IMR-90 (cell line): ENCODE measurements around the gene RAI2. TPM values are rescaled to one million over a fixed set of nuclear protein-coding genes. Genes with fewer than 3 reads are reported as not detected.

Source experiments
- ATAC-seq: fragments of 200-7000 bp; cut with Tn5 transposase; 2 replicates; pipeline ENCODE4 v1.9.1; 2020; ENCODE audit warnings: low read depth, mild to moderate bottlenecking, moderate library complexity
- BruUV-seq: library from RNA; stranded (reverse); fragments of 400-500 nt; replicated peaks from 2 replicates; lab custom pipeline; 2021; lab: Mats Ljungman, UMichigan
- CTCF ChIA-PET: fragments of 300-600 bp; formaldehyde crosslinking; extraction: SDS; loops from one replicate; lab custom pipeline; 2021; ENCODE audit warnings: antibody characterized with exemption; lab: Yijun Ruan, JAX
- POLR2A ChIA-PET: fragments of 300-600 bp; sonication (Branson Sonifier 250); formaldehyde crosslinking; loops from one replicate; lab custom pipeline; 2022; ENCODE audit warnings: antibody characterized with exemption; ENCODE audit not compliant: unreplicated experiment; lab: Charles Lee
- DNase-seq: peaks from one replicate; pipeline ENCODE4 v3.0.0; 2013
- H2AFZ ChIP-seq: replicated peaks from 2 replicates; pipeline ENCODE3; 2013; ENCODE audit warnings: low read length, mild to moderate bottlenecking; ENCODE audit not compliant: poor library complexity
- H2AK5ac ChIP-seq: 2 replicates; pipeline ENCODE4 v1.6.1; 2013; ENCODE audit warnings: low read depth, low read length, inconsistent platforms
- H2AK9ac ChIP-seq: replicated peaks from 2 replicates; pipeline ENCODE3; 2013; ENCODE audit warnings: mild to moderate bottlenecking, low read depth, low read length, moderate library complexity; ENCODE audit not compliant: poor library complexity
- H2BK120ac ChIP-seq: 2 replicates; pipeline ENCODE4 v1.6.1; 2013; ENCODE audit warnings: low read depth, low read length, inconsistent platforms
- H2BK15ac ChIP-seq: 3 replicates; pipeline ENCODE4 v1.6.1; 2013; ENCODE audit warnings: low read depth, low read length, inconsistent platforms
- H2BK20ac ChIP-seq: 2 replicates; pipeline ENCODE4 v1.6.1; 2013; ENCODE audit warnings: low read depth, mild to moderate bottlenecking, inconsistent platforms, low read length, moderate library complexity
- H2BK5ac ChIP-seq: 2 replicates; pipeline ENCODE4 v1.6.1; 2013; ENCODE audit warnings: mild to moderate bottlenecking, low read depth, low read length, inconsistent platforms; ENCODE audit not compliant: poor library complexity, severe bottlenecking
- H3K14ac ChIP-seq: replicated peaks from 2 replicates; pipeline ENCODE4 v1.6.1; 2013; ENCODE audit warnings: low read depth, low read length, inconsistent platforms
- H3K18ac ChIP-seq: 2 replicates; pipeline ENCODE4 v1.6.1; 2013; ENCODE audit warnings: low read depth, low read length, control low read depth
- H3K23ac ChIP-seq: 2 replicates; pipeline ENCODE4 v1.6.1; 2013; ENCODE audit warnings: low read depth, low read length, inconsistent platforms
- H3K27ac ChIP-seq: 2 replicates; pipeline ENCODE4 v1.5.1; 2013; ENCODE audit warnings: mild to moderate bottlenecking, control low read depth, low read length; ENCODE audit not compliant: insufficient read depth
- H3K27me3 ChIP-seq: 2 replicates; pipeline ENCODE4 v1.6.1; 2013; ENCODE audit warnings: low read length; ENCODE audit not compliant: control insufficient read depth, insufficient read depth
- H3K36me3 ChIP-seq: 2 replicates; pipeline ENCODE4 v1.6.1; 2013; ENCODE audit warnings: low read length, mixed read lengths; ENCODE audit not compliant: control insufficient read depth, insufficient read depth
- H3K4ac ChIP-seq: 2 replicates; pipeline ENCODE4 v1.6.1; 2013; ENCODE audit warnings: low read depth, low read length, inconsistent platforms
- H3K4me1 ChIP-seq: 2 replicates; pipeline ENCODE4 v1.6.1; 2013; ENCODE audit warnings: low read length, mixed read lengths; ENCODE audit not compliant: control insufficient read depth, insufficient read depth
- H3K4me2 ChIP-seq: 2 replicates; pipeline ENCODE4 v1.6.1; 2013; ENCODE audit warnings: low read depth, mild to moderate bottlenecking, control low read depth, low read length, moderate library complexity
- H3K4me3 ChIP-seq: 2 replicates; pipeline ENCODE4 v1.5.1; 2013; ENCODE audit warnings: low read depth, mild to moderate bottlenecking, control low read depth, low read length, moderate library complexity; ENCODE audit not compliant: insufficient read depth
- H3K56ac ChIP-seq: 2 replicates; pipeline ENCODE4 v1.6.1; 2013; ENCODE audit warnings: low read length, inconsistent platforms; ENCODE audit not compliant: insufficient read depth; ENCODE audit errors: extremely low read depth
- H3K79me1 ChIP-seq, 2 experiments: 2 replicates each; pipeline ENCODE4 v1.6.1; 2013; ENCODE audit warnings: low read length in 2 of 2, inconsistent platforms in 1 of 2, low read depth in 1 of 2
- H3K9ac ChIP-seq: 2 replicates; pipeline ENCODE4 v1.6.1; 2013; ENCODE audit warnings: low read depth, low read length, control low read depth
- H3K9me1 ChIP-seq: 2 replicates; pipeline ENCODE4 v1.6.1; 2013; ENCODE audit warnings: low read length, inconsistent platforms; ENCODE audit not compliant: insufficient read depth
- H3K9me3 ChIP-seq: 2 replicates; pipeline ENCODE4 v1.6.1; 2013; ENCODE audit warnings: low read length; ENCODE audit not compliant: control insufficient read depth, insufficient read depth
- H4K20me1 ChIP-seq: 2 replicates; pipeline ENCODE4 v1.6.1; 2013; ENCODE audit warnings: low read length, inconsistent platforms; ENCODE audit not compliant: insufficient read depth
- H4K5ac ChIP-seq: 2 replicates; pipeline ENCODE4 v1.6.1; 2013; ENCODE audit warnings: mild to moderate bottlenecking, low read depth, low read length, control low read depth
- H4K8ac ChIP-seq, 2 experiments: 2 replicates each; pipeline ENCODE4 v1.6.1; 2013; ENCODE audit warnings: low read depth in 2 of 2, low read length in 2 of 2, control low read depth in 1 of 2, inconsistent platforms in 1 of 2
- H4K91ac ChIP-seq: 2 replicates; pipeline ENCODE4 v1.6.1; 2013; ENCODE audit warnings: low read depth, low read length, inconsistent platforms; ENCODE audit not compliant: insufficient read depth
- BHLHE40 ChIP-seq: fragments of 150-350 bp; IDR thresholded peaks from 2 replicates; pipeline ENCODE4 v1.6.1; 2016; ENCODE audit warnings: mild to moderate bottlenecking, low read depth, low read length
- CEBPB ChIP-seq: IDR thresholded peaks from 2 replicates; pipeline ENCODE4 v1.6.1; 2012; ENCODE audit warnings: low read depth, low read length, improper control_type of control experiment
- CHD1 ChIP-seq: IDR thresholded peaks from 2 replicates; pipeline ENCODE4 v1.6.1; 2012; ENCODE audit warnings: low read depth, low read length, improper control_type of control experiment
- ELK1 ChIP-seq: fragments of 150-350 bp; IDR thresholded peaks from 2 replicates; pipeline ENCODE4 v1.6.1; 2016; ENCODE audit warnings: low read depth, mild to moderate bottlenecking, low read length, moderate library complexity, borderline replicate concordance
- MAFK ChIP-seq: IDR thresholded peaks from 2 replicates; pipeline ENCODE4 v1.6.1; 2012; ENCODE audit warnings: low read depth, low read length, improper control_type of control experiment
- MAZ ChIP-seq: IDR thresholded peaks from 2 replicates; pipeline ENCODE4 v1.6.1; 2012; ENCODE audit warnings: low read depth, mild to moderate bottlenecking, low read length, improper control_type of control experiment, moderate library complexity, borderline replicate concordance
- MXI1 ChIP-seq: IDR thresholded peaks from 2 replicates; pipeline ENCODE4 v1.6.1; 2012; ENCODE audit warnings: low read depth, mild to moderate bottlenecking, low read length, moderate library complexity, borderline replicate concordance
- NFE2L2 ChIP-seq: fragments of 150-350 bp; IDR thresholded peaks from 2 replicates; pipeline ENCODE4 v1.6.1; 2016; ENCODE audit warnings: low read depth, mild to moderate bottlenecking, low read length
- POLR2A ChIP-seq: IDR thresholded peaks from 2 replicates; pipeline ENCODE4 v1.6.1; 2012; ENCODE audit warnings: mild to moderate bottlenecking, low read depth, low read length
- RAD21 ChIP-seq: IDR thresholded peaks from 2 replicates; pipeline ENCODE4 v1.6.1; 2012; ENCODE audit warnings: low read length, improper control_type of control experiment
- RCOR1 ChIP-seq: IDR thresholded peaks from 2 replicates; pipeline ENCODE4 v1.6.1; 2012; ENCODE audit warnings: mild to moderate bottlenecking, low read length, improper control_type of control experiment; ENCODE audit not compliant: insufficient replicate concordance
- RFX5 ChIP-seq: IDR thresholded peaks from 2 replicates; pipeline ENCODE4 v1.8.0; 2012; ENCODE audit warnings: low read depth, mild to moderate bottlenecking, low read length, moderate library complexity
- SMC3 ChIP-seq: fragments of 150-350 bp; IDR thresholded peaks from 2 replicates; pipeline ENCODE4 v1.6.1; 2016; ENCODE audit warnings: low read depth, mild to moderate bottlenecking, antibody characterized with exemption, low read length, moderate library complexity
- USF2 ChIP-seq: fragments of 150-350 bp; IDR thresholded peaks from 2 replicates; pipeline ENCODE4 v1.6.1; 2017; ENCODE audit warnings: mild to moderate bottlenecking, antibody characterized with exemption, low read length, low read depth
- WGBS, 2 experiments: methylation state at CpG; one replicate each; pipeline versions ENCODE4 v1.1.5 to v1.1.7; 2013; ENCODE audit warnings: missing lambda C conversion rate in 2 of 2; ENCODE audit not compliant: insufficient read length in 1 of 2; ENCODE audit errors: extremely low coverage in 2 of 2; 5-methylcytosine and 5-hydroxymethylcytosine counted together
- dilution Hi-C: fragments of 300-500 bp; cut with HindIII; formaldehyde crosslinking; loops from one replicate; pipeline ENCODE4 v1.14.3; 2018; ENCODE audit warnings: low sequenced_read_pairs; ENCODE audit not compliant: unreplicated experiment
- in situ Hi-C: fragments of 300-500 bp; cut with MboI; formaldehyde crosslinking; loops from 3 replicates; pipeline ENCODE4 v1.14.3; 2019; ENCODE audit warnings: low sequenced_read_pairs, inconsistent platforms, mixed read lengths
- intact Hi-C: fragments of 100-400 bp; cut with micrococcal nuclease; formaldehyde crosslinking; loops from 2 replicates; pipeline ENCODE4 v1.10.0; 2022
- polyA plus RNA-seq, 3 experiments: library from polyadenylated mRNA; depleted of rRNA; stranded (reverse); fragments of >200 nt; gene quantifications; 2 replicates each; pipeline ENCODE4 v1.2.3, GENCODE V29; 2012; ENCODE audit warnings: low replicate concordance in 1 of 3
- total RNA-seq: library from RNA; depleted of rRNA; stranded (reverse); fragments of >200 nt; gene quantifications from 2 replicates; pipeline ENCODE4 v1.2.3, GENCODE V29; 2012
- TF ChIP-seq, protein P1 (sequence below): conservative IDR thresholded peaks from 2 replicates; pipeline ENCODE4 v1.5.1; 2012; ENCODE audit warnings: mild to moderate bottlenecking, low read depth, low read length, improper control_type of control experiment

RAI2 gene
- total and polyA plus RNA-seq, 2 of the 4 experiments (the other 2 are of a cell fraction), result 0.07 TPM; not detected in 1

DNA sequence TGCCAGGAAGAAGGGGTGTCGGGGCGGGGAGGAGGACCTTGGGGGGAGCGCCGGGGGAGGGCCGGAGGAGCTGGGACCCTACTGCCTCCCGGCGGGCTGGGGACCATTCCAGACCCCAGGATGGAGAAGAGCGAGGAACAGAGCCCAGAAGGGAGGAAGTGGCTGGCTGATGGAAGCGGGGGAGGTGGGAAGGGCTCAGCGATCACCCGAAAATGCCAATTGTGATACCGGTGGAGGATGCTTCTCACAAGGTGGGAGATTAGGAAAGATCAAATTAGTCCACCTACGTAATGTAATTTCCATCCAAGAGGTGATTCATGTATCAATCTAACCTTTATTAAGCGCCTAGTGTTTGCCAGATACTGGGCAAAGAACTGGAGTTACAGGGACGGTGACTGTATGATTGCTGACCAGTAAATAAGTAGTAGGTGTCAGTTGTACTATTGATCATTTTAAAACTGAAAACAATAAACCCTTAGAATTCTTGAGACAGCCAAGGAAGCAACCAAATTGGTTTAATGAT, 452 bp upstream of the RAI2 start:
- Histone ChIP-seq H3K4me1 (no peaks in the 10 kb centered on the region), H3K36me3 (no peaks in the 10 kb centered on the region), H2AFZ (no peak overlapping the region), H3K4me2 (no peak overlapping the region), H2AK5ac (no peak overlapping the region), H2BK15ac (no peak overlapping the region), H3K9me3 (no peaks in the 10 kb centered on the region), H3K9me1 (no peaks in the 10 kb centered on the region), H4K20me1 (no peaks in the 10 kb centered on the region), H2BK20ac (no peak overlapping the region), H4K8ac (no peak overlapping the region), H3K18ac (no peak overlapping the region), H2AK9ac (no peak overlapping the region), H3K14ac (no peak overlapping the region), H3K4me3 (no peak overlapping the region), H3K79me1 (no peaks in the 10 kb centered on the region), H2BK120ac (no peak overlapping the region), H3K27me3 (peaks cover 39% of the 10 kb centered on the region), H3K27ac (no peak overlapping the region), H3K4ac (no peak overlapping the region), H4K91ac (no peak overlapping the region), H3K9ac (no peak overlapping the region), H4K5ac (no peak overlapping the region), H3K56ac (no peak overlapping the region), H3K23ac (no peak overlapping the region), H2BK5ac (no peak overlapping the region)
- WGBS, 2 experiments, result 28% methylated on average over 6 of the region's 15 CpGs; no CpG with 5 or more reads in 1 of the 2 experiments
- intact Hi-C loops, result no loop called here
- dilution Hi-C loops, result no loop called here
- TF ChIP-seq ELK1, result no peak
- no peak for TF ChIP-seq MAZ
- TF ChIP-seq BHLHE40, result no peak
- TF ChIP-seq CEBPB, result no peak
- no peak for TF ChIP-seq USF2
- TF ChIP-seq SMC3, result no peak
- TF ChIP-seq NFE2L2, result no peak
- no peak for TF ChIP-seq POLR2A
- TF ChIP-seq RAD21, result no peak
- TF ChIP-seq CHD1, result no peak
- TF ChIP-seq RFX5, result no peak
- TF ChIP-seq MXI1, result no peak
- TF ChIP-seq, protein P1, sequence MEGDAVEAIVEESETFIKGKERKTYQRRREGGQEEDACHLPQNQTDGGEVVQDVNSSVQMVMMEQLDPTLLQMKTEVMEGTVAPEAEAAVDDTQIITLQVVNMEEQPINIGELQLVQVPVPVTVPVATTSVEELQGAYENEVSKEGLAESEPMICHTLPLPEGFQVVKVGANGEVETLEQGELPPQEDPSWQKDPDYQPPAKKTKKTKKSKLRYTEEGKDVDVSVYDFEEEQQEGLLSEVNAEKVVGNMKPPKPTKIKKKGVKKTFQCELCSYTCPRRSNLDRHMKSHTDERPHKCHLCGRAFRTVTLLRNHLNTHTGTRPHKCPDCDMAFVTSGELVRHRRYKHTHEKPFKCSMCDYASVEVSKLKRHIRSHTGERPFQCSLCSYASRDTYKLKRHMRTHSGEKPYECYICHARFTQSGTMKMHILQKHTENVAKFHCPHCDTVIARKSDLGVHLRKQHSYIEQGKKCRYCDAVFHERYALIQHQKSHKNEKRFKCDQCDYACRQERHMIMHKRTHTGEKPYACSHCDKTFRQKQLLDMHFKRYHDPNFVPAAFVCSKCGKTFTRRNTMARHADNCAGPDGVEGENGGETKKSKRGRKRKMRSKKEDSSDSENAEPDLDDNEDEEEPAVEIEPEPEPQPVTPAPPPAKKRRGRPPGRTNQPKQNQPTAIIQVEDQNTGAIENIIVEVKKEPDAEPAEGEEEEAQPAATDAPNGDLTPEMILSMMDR, result no peak
- no peak for TF ChIP-seq MAFK
- TF ChIP-seq RCOR1, result no peak
- BruUV-seq, result no TSS peak
- CTCF ChIA-PET, result no interaction called here
- DNase-seq, result no peak
- in situ Hi-C loops, result no loop called here
- POLR2A ChIA-PET, result no interaction called here
- ATAC-seq, result no peak
